GM12873 (cell line): Measurements from ENCODE around the gene PRR19.
A peak's percentile ranks its signal among the peaks of the same experiment; 100 is the strongest.

ENCODE experiments used
- CTCF ChIP-seq: IDR thresholded peaks from 2 replicates; pipeline ENCODE4 v1.5.1; 2012; ENCODE audit warnings: low read depth, mild to moderate bottlenecking, moderate library complexity, low read length, control low read depth; ENCODE audit not compliant: insufficient read depth; ENCODE audit errors: missing control alignments

Gene PRR19

GRCh38 chr19:42335374-42335936 lies 33.5 kb downstream of the PRR19 start:
- no peak for TF ChIP-seq CTCF

GRCh38 chr19:42335971-42336370 lies 34.0 kb downstream of the PRR19 start:
- TF ChIP-seq CTCF = no peak

GRCh38 chr19:42343344-42344110 lies 41.6 kb downstream of the PRR19 start:
- TF ChIP-seq CTCF = peak; percentile 44

GRCh38 chr19:42344336-42344893 lies 42.5 kb downstream of the PRR19 start:
- no peak for TF ChIP-seq CTCF

- TF ChIP-seq CTCF = no peak
Observed at GRCh38 chr19:42345191-42345812, 43.4 kb downstream of the PRR19 start.

- TF ChIP-seq CTCF = no peak
Observed at GRCh38 chr19:42348211-42348610, 46.3 kb downstream of the PRR19 start.
